Spleen (tissue), 7 donors: Measurements from ENCODE around the gene MFSD12.
A peak's percentile ranks its signal among the peaks of the same experiment; 100 is the strongest.

Experiments
- CTCF ChIP-seq, 11 experiments: fragments of 200-600 bp in 7 of 11; fragments of 450-650 bp in 4 of 11; sonication (generic) in 4 of 11; IDR thresholded peaks in 8 of 11; conservative IDR thresholded peaks in 3 of 11; 1 replicate in 7 of 11; 2 replicates in 4 of 11; pipeline versions ENCODE4 v1.4.0 to v1.8.0; 2016 to 2021; ENCODE audit warnings: antibody characterized with exemption in 11 of 11, inconsistent platforms in 4 of 11, mild to moderate bottlenecking in 1 of 11
- POLR2AphosphoS5 ChIP-seq, 3 donors: sonication (generic); formaldehyde crosslinking; IDR thresholded peaks; one replicate each; pipeline ENCODE4 v1.5.1; 2017; ENCODE audit warnings: antibody characterized with exemption in 3 of 3
- donor health status: DM: no; HTN: no; CAD: no; lungs with moderate emphysema.
- donor health status: DM: no; HTN: no; CAD: no.
- donor health status: DM: no; HTN: no; CAD: no.

DNA sequence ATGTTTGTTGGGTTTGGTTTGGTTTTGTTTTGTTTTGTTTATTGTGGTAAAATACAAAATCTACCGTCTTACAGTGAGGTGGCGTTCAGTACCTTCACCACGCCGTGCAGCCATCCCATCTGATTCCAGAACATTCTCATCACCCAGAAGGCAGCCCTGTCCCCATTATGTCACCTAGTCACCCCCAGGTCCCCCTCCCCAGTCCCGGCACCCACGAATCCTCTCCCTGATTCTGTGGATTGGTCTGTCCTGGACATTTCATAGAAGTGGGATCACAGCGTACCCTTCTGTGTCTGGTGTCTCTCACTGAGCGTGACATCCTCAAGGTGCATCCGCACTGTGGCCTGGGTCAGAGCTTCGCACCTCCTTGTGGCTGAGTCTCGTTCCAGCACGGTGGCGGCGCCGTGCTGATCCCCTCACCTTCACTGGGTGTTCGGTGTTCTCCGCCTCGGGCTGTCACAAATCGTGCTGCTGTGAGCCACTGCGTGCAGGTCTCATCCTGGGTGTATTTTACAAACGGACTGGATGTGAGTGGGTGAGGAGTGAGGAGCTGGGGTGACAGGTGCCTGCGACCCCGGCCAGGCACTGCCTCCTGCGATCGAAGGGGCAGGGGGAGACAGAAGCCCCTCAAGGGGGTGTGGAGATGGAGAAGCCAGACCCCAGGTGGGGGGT is 19.0 kb downstream of the MFSD12 start:
- TF ChIP-seq POLR2AphosphoS5 (IDR thresholded peaks at IDR 0.05): peak in 1 of 3 donors; percentile 15
- TF ChIP-seq CTCF (IDR thresholded peaks at IDR 0.05 in 8 of 11, conservative IDR thresholded peaks at IDR 0.05 in 3 of 11): no peak
